ENCODE data around the gene MPP2.
"Not testable (repeated sequence)": the region's sequence is repeated elsewhere in the genome, so short reads cannot be mapped to it uniquely, and the experiment has no call there.

Gene MPP2

DNA sequence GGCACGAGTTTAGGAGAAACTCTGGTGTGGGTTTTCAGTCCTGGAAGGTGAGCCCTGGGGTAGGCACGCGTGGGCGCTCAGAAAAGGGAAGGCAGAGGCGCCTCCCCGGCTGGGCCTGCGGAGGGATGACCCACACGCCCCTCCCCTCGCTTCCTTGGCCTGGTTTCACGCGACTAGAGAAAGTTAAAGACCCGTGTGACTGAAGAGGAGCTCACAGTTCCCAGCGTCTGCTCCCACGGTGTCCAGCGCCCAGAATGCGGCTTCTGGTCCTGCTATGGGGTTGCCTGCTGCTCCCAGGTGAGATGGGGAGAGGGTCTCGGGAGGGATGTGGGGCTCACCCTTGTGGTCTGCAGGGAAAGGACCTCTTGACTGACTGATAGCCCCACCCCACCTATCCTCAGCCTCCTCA, 60.4 kb downstream of the MPP2 start, which contains the start of gene CD300LG:
Gene CD300LG (plus strand): TSS at position 214 of the 409 bp plus-strand sequence. CDS start 41 bp downstream, at position 255.
- DNase-seq (ENCODE audit: low spot score) = no peak

DNA sequence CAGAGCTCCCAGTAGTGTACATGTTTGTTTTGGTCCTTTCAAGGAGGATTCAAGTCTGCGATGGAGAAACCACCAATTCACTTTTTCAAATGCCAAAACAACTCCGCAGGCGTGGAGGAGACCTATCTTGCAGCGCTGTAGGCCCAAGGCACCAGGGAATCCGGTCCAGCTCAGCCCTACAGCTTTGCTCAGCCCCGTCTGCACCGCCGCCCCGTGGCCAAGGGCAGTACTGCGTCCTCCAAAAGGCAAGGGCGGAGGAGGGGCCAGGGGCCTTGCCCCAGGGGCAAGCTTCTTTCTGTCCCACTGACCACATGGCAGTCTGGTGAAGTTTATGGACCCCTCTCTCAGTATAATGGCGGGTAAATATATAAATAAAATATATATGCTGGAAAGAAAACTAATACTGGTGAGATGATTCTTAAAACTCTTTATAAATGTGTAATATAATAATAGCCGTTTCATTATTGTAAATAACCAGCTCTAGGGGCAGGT, 61.1 kb downstream of the MPP2 start:
- peak; percentile 65 for DNase-seq (ENCODE audit: low spot score)

DNA sequence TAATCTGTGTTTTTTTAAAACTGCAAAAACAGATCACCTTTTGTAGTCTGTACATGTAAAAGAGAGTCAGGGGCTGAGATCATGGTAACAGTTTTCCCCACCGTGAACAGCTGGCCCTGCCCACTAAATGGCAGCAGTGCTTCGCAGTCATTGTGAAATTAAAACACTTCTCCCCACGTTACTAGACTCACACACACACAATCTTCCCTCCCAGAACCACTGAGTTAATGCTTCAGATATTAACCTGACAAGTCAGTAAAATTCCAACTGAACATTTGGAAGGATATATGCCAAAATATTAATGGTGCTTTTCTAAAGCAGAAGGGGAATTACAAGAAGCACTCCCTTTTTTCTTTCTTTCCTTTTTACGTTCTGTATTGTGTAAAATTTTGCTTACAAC, 61.6 kb downstream of the MPP2 start:
- DNase-seq (ENCODE audit: low spot score) = no peak

DNA sequence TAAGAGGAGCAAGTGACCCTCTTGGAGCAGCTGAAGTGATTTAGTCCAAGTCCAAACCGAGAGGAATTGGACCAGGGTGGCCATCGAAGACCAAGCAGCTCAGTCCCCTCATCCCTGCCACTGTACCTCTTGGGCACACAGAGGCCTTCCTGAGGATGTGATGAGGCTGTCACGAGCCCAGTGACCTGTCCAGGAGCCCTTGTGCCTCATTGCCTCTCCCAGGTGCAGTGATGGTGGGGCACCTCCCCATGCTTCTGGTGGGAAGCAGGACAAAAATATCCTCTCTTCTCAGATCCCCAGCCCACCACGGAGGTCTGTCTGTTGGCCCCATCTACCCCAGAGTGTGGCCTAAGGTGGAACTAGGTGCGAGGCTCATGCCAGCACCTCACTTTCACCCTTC, 63.1 kb downstream of the MPP2 start:
- no peak for DNase-seq (ENCODE audit: low spot score)

DNA sequence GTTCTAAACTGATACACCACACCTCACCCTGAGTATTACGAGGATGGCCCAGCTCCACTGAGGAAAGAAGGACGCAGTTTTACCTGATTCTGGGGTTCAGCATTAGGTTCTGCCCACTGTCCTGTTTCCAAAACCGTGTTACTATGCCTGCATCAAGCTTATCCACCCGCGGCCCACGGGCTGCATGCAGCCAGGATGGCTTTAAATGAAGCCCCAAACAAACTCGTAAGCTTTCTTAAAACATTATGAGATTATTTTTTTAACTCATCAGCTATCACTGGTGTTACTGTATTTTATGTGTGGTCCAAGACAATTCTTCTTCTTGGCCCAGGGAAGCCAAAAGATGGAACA, 64.4 kb downstream of the MPP2 start:
- DNase-seq (ENCODE audit: low spot score) = no peak

DNA sequence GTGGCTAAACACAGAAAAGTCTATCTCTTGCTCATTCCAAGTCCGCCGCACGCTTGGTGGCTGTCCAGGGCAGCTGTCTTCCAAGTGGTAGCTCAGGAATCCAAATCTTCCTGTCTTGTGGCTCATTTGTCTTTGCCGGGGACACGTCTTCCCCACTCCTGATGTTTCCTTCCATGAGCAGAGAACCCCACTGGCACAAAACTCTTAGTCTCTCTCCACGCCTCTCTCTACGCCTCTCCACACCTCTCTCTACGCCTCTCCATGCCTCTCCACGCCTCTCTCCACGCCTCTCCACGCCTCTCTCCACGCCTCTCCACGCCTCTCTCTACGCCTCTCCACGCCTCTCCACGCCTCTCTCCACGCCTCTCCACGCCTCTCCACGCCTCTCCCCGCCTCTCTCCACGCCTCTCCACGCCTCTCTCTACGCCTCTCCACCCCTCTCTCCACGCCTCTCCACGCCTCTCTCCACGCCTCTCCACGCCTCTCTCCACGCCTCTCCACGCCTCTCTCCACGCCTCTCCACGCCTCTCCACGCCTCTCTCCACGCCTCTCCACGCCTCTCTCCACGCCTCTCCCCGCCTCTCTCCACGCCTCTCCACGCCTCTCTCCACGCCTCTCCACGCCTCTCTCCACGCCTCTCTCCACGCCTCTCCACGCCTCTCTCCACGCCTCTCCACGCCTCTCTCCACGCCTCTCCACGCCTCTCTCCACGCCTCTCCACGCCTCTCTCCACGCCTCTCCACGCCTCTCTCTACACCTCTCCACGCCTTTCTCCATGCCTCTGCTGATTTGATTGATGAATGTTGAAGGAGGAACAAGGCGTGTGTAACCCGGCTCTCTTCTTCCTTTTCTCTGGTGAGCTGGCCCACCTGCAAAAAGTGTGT, 65.0 kb downstream of the MPP2 start:
- DNase-seq (ENCODE audit: low spot score) = not testable (repeated sequence)

DNA sequence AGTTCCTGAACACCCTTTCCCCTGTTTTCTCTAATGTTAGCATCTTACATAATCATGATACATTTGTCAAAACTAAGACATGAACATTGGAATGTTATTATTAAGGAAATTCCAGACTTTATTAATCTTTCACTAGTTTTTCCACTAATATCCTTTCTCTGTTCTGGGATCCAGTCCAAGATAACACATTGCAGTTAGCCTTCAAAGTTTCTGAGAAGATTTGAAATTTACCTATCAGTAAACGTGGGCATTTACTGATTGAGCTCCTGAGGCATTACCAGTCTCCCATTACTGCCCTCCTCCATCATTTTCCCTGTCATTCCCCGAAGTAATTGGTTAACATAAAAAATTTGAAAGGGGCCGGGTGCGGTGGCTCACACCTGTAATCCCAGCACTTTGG, 66.1 kb downstream of the MPP2 start:
- no peak for DNase-seq (ENCODE audit: low spot score)

DNA sequence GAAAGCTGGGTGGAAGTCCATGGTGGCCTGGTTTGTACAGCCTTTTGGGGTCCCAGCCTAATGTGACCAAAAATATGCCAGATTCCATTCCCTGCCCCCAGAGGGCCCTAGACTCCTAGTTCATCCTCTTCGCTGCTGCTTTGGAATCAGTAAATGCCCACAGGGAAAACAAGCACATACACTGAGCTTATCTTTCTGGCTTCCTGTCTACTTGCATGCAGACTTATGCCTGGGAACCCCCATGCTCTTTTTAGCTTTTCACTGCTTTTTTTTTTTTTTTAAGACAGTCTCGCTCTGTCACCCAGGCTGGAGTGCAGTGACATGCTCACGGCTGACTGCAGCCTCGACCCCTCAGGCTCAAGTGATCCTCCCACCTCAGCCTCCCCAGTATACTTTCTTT, 66.5 kb downstream of the MPP2 start:
- no peak for DNase-seq (ENCODE audit: low spot score)

DNA sequence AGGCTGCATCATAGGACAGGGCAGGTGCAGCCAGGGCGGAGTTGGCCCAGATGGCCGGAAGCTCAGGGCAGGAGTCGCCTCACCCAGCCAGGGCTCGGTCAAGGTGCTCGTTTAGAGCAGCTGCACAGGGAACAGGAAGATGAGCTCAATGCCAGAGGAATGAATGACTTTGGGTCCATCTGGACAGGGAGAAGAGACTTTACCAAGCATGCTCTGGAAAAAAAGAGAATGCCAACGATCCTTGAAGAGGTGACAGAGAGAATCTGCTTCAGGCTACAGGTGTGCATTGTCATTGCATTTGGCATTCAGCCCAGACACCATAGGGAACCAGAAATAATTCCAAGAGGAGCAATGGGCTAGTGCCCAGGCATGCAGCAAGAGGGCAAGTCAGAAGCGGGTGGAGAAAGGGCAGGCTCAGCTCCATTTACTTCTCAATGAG, 67.6 kb downstream of the MPP2 start:
- DNase-seq (ENCODE audit: low spot score) = no peak

DNA sequence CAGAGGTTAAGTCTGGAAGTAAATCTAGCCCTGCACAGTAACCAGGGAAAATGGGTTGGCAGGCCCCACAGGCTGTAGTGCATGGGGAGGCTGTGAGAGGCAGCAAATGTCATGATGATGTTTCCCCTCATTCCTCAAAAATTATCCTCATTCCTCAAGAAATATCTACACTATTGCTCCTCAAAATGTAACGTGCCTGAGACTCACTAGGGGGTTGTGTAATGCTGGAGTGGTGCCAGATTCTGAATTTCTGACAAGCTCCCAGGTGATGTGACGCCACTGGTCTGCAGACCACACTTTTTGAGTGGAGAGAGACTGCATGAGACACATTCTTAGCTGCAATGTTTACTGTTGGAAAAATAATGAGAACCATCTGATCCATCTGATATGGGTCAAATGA, 73.2 kb downstream of the MPP2 start:
- no peak for DNase-seq (ENCODE audit: low spot score)

DNA sequence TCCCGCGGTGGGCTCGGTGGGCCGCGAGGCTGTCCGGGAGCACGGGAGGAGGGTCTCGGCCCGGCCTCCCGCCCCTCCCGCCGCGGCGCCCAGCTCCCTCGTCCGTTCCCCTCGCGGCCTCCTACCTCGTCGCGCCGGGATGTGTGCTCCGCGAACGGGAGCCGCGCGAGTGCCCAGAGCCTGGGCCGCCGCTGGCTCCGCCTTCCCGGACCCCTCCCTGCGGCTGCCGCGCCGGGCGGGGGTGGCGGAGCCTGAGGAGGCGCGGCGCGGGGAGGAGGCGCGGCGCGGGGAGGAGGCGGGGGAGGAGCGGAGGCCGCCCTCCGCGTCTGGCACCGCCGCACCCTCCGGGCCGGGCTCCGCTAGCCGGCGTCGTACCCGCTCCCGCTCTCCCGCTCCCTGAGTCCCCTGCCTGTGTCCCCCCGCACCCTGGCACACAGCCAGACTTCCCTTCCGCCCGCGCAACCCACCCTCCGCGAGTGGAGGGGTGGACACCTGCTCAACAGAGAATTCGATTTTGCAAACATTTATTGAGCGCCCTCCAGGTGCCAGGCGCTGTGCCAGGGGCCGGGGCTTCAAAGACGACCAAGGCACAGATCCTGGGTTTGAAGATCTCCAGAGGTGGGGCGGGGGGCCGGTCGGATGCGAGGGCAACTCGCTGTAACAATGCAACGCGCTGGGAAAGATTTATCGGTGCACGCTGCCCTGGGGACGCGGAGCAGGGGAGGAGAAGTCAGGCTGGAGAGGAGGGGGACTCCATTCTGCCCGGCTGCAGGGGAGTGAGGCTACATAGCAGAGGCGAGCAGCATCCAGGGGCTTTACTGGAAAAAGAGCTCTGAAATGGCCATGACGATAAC, 74.1 kb downstream of the MPP2 start, which contains the start of gene MPP3:
Gene MPP3 (minus strand): TSS at position 171 of the 854 bp plus-strand sequence. CDS start 1,240 bp downstream, outside the sequence.
- peak; percentile 32 for DNase-seq (ENCODE audit: low spot score)

DNA sequence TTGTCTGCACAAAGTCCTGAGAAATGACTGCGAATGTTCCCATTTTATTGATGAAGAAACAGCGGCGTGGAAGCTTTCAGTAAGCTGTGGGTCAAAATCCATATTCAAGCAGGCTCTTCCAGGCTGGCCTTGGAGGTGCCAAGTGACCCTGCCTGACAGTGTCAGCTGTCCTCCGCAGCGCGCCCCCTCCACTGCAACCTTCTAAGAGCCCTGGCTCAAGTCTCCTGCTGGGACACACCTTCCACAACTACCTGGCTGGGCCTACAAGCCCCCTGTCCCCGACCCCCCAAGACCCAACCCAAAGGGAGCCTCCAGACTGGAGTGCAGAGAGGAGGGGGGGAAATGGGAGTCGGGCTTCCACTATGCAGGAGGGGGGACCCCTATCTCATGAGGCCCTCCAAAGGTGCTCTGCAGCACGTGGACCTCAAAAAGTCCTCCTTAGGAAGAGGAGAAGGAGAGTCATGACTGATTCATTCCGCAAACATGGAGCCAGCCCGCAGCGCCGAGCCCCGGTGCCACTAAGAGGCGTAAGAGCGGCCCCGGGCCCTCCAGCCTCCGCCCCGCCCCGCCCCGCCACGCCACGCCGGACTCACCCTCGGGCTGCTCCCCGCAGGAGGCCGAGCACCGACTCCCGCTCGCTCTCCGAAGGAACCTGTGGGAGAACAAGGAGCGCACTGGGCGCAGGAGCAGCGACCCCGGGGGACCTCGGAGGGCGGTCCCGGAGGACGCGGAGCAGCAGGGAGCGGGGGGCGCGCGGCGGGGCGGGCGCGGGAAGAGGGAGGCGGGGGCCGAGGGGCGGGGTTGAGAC, 75.0 kb downstream of the MPP2 start:
- no peak for DNase-seq (ENCODE audit: low spot score)

DNA sequence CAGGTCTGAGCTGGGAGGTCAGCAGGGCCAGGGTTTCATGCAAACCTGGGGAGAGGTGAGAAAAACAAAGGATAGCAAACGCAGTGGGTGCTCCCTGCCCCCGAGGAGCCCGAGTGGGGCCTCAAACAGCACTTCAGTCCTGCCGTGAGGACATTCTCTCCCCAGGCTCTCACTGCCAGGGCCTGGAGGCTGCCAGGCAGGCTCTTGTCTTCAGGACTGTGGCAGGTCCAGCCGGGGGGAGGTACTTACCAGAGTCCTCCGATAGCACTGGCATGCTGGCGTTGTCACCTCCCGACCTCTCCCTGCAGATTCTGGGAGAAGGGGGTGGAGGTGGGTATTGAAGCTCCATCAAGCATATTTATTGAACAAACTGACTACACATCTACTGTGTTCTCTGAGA, 75.7 kb downstream of the MPP2 start:
- DNase-seq (ENCODE audit: low spot score) = no peak

DNA sequence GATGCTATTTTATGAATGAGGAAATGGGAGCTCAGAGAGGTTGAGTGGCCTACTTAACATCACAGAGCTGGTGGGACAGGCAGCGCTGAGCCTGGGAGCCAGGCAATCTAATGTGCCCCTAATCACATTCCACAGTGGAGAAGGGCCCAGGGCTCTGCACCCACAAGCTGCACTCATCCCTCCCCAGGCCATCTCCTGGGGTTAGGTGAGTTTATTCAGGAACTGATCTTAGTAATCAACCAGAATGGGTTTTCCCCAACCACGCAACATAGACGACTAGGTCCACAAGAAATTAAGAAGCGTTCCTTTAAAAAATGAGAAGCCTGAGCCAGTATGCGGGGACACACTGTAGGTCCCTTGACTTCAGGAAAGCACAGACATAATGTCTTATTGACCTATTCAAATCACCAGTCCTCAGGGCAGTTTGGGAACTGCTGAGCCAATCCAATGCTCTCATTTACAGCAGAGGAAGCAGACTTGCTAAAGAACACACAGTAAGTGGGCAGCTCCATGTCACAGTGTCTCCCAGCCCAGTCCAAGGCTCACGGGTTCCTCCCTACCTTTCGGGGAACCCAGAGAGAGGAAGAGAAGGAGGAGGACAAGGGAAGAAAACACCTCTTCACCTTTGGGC, 76.7 kb downstream of the MPP2 start:
- no peak for DNase-seq (ENCODE audit: low spot score)

DNA sequence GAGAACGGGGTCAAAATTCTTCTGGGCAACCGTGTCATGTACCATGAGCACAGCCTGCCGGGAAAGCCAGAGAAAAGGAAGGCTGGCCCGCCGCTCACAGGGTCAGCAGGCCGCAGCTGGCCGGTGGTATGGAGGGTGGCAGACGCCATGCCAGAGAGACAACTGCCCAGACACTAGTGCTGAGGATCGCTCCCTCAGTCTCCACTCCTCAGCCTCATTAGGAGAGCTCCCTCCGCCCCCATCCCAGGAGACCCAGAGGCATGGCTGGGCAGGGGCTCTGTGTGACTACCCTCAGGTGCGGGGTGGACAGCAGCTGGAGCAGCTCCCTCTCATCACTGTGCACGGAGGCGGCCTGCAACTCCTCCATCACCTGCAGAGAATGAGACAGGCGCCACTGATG, 77.6 kb downstream of the MPP2 start:
- no peak for DNase-seq (ENCODE audit: low spot score)

DNA sequence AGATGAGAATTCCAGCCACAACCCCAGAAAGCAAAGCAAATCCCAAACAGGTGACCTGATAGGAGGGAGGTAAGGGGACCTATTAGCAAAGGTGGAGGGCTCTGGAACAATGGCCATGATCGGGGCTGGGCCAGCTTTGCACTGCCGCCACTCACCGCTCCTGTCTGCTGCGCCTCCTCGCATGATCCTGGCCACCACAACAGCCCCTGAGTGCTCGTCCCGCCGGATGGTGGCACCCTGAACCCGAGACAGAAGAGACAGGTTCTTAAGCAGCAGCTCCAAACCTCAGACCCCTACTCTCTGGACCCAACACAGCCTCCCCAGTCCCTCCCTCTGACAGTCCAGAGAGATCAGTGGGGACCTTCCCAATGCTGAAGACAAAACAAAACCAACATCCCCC, 79.7 kb downstream of the MPP2 start:
- no peak for DNase-seq (ENCODE audit: low spot score)

DNA sequence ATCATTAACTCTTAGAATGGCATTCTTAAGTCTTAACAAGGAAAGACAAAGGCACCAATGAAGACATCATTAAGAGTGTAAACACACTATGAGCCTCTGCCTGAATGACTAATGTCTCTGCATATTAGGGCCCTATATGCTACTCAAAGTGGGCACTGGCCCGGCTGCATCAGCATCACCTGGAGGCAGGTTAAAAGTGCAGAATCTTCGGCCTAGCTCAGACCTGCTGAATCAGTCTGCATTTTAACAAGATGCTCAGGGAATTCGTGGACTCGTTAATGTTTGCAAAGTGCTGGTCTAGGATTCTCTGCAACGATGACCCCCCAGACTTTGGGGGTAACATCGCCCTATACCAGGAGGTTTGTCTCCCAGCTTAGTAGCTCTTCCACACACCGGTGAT, 81.1 kb downstream of the MPP2 start:
- no peak for DNase-seq (ENCODE audit: low spot score)

DNA sequence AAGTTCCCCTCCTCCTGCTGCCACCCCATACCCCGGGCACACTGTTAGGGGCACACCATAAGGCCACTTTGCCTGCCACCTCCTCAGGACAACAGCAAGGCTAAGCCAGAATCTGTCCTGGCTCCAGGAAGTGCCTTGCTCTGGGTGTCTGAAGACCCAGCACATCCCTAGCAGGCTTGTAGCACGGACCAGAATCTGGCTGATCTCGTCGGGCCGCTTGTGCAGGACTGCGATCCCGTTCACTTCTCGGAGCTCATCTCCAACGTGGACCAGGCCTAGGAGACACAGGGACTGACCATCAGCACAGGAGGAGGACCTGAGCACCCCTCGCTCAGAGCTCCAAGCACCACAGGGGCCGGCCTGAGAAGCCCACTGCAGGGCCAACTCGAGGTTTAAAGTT, 81.8 kb downstream of the MPP2 start:
- no peak for DNase-seq (ENCODE audit: low spot score)

Measured in CD4-positive, alpha-beta T cell treated with Interleukin-2 at 100 ng/mL for 4 hours (primary cell).